DOHH2 (cell line): ENCODE data around the gene HMG20B.

Experiments used
- H3F3A ChIP-seq: fragments of 200-600 bp; sonication (generic), shearing (Covaris generic); 2 replicates; pipeline ENCODE4 v1.6.0; 2016; ENCODE audit warnings: antibody characterized with exemption, mild to moderate bottlenecking; ENCODE audit not compliant: control insufficient read depth, insufficient read depth
- H3K27ac ChIP-seq: fragments of 200-600 bp; sonication (generic); 2 replicates; pipeline ENCODE4 v1.5.1; 2014; ENCODE audit warnings: low read depth, mild to moderate bottlenecking, low read length, moderate library complexity
- H3K27me3 ChIP-seq: fragments of 200-600 bp; sonication (generic); 2 replicates; pipeline ENCODE4 v1.6.1; 2014; ENCODE audit warnings: mild to moderate bottlenecking, low read length, mixed read lengths; ENCODE audit not compliant: control insufficient read depth
- H3K36me3 ChIP-seq: fragments of 200-600 bp; sonication (generic); 2 replicates; pipeline ENCODE4 v1.6.1; 2014; ENCODE audit warnings: mild to moderate bottlenecking, low read length, moderate library complexity, mixed read lengths; ENCODE audit not compliant: control insufficient read depth
- H3K4me1 ChIP-seq: fragments of 200-600 bp; sonication (generic); 2 replicates; pipeline ENCODE4 v1.6.1; 2014; ENCODE audit warnings: mild to moderate bottlenecking, low read length, mixed read lengths; ENCODE audit not compliant: control insufficient read depth
- H3K4me2 ChIP-seq: fragments of 200-600 bp; sonication (generic); 2 replicates; pipeline ENCODE4 v1.6.0; 2014; ENCODE audit warnings: mild to moderate bottlenecking, low read length, moderate library complexity
- H3K4me3 ChIP-seq: fragments of 200-600 bp; sonication (generic); 2 replicates; pipeline ENCODE4 v1.5.1; 2014; ENCODE audit warnings: mild to moderate bottlenecking, low read length, mixed read lengths
- H3K79me2 ChIP-seq: fragments of 200-600 bp; sonication (generic); 2 replicates; pipeline ENCODE4 v1.6.1; 2014; ENCODE audit warnings: mild to moderate bottlenecking, low read length, mixed read lengths; ENCODE audit not compliant: control insufficient read depth
- H3K9me2 ChIP-seq: fragments of 200-600 bp; sonication (generic); replicated peaks from 2 replicates; pipeline ENCODE4 v1.6.1; 2014; ENCODE audit warnings: mild to moderate bottlenecking, low read length, mixed read lengths; ENCODE audit not compliant: control insufficient read depth
- H3K9me3 ChIP-seq: fragments of 200-600 bp; sonication (generic); 2 replicates; pipeline ENCODE4 v1.6.1; 2014; ENCODE audit warnings: antibody characterized with exemption, low read length, mixed read lengths; ENCODE audit not compliant: control insufficient read depth, insufficient read depth
- H4K20me1 ChIP-seq: fragments of 200-600 bp; sonication (generic); 2 replicates; pipeline ENCODE4 v1.6.0; 2014; ENCODE audit warnings: low read depth, mild to moderate bottlenecking, antibody characterized with exemption, low read length, moderate library complexity; ENCODE audit not compliant: control insufficient read depth, insufficient read depth
- EZH2phosphoT487 ChIP-seq: fragments of 200-600 bp; sonication (generic); IDR thresholded peaks from 2 replicates; pipeline ENCODE4 v1.6.1; 2017; ENCODE audit warnings: borderline replicate concordance, mild to moderate bottlenecking, antibody characterized with exemption, low read length, moderate library complexity, mixed read lengths
- TF ChIP-seq, protein P1 (sequence below): fragments of 200-600 bp; sonication (generic); IDR thresholded peaks from one replicate; pipeline ENCODE4 v1.5.1; 2014; ENCODE audit warnings: antibody characterized with exemption, mild to moderate bottlenecking, low read depth, low read length; ENCODE audit not compliant: poor library complexity, severe bottlenecking

The HMG20B gene

DNA sequence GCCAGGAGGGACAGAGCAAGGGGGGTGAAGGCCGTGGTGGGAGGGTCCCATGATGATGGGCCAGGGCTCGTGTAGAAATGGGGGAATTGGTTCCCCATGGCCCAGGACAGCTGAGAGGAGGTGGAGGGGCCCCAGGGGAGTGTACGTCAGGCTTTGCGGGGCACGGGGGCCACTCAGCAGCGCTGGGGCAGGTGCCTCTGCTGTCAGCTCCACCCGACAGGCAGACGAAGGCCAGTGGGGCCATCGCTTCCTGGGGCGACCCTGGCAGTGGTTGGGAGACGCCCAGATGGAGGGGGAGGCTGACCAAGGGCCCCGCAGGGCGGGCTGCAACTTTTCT lies 35.7 kb upstream of the HMG20B start:
- Histone ChIP-seq H3K4me2 (no peak overlapping the region), H4K20me1 (no peaks in the 10 kb centered on the region), H3K9me3 (no peaks in the 10 kb centered on the region), H3K27me3 (no peaks in the 10 kb centered on the region), H3K27ac (no peak overlapping the region), H3F3A (peaks cover 2% of the 10 kb centered on the region; the same call in 1 of the 2 replicates), H3K36me3 (peaks cover 45% of the 10 kb centered on the region), H3K4me1 (no peaks in the 10 kb centered on the region), H3K79me2 (no peaks in the 10 kb centered on the region), H3K9me2 (no peaks in the 10 kb centered on the region), H3K4me3 (no peak overlapping the region)
- no peak for TF ChIP-seq EZH2phosphoT487
- TF ChIP-seq, protein P1, sequence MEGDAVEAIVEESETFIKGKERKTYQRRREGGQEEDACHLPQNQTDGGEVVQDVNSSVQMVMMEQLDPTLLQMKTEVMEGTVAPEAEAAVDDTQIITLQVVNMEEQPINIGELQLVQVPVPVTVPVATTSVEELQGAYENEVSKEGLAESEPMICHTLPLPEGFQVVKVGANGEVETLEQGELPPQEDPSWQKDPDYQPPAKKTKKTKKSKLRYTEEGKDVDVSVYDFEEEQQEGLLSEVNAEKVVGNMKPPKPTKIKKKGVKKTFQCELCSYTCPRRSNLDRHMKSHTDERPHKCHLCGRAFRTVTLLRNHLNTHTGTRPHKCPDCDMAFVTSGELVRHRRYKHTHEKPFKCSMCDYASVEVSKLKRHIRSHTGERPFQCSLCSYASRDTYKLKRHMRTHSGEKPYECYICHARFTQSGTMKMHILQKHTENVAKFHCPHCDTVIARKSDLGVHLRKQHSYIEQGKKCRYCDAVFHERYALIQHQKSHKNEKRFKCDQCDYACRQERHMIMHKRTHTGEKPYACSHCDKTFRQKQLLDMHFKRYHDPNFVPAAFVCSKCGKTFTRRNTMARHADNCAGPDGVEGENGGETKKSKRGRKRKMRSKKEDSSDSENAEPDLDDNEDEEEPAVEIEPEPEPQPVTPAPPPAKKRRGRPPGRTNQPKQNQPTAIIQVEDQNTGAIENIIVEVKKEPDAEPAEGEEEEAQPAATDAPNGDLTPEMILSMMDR: no peak

DNA sequence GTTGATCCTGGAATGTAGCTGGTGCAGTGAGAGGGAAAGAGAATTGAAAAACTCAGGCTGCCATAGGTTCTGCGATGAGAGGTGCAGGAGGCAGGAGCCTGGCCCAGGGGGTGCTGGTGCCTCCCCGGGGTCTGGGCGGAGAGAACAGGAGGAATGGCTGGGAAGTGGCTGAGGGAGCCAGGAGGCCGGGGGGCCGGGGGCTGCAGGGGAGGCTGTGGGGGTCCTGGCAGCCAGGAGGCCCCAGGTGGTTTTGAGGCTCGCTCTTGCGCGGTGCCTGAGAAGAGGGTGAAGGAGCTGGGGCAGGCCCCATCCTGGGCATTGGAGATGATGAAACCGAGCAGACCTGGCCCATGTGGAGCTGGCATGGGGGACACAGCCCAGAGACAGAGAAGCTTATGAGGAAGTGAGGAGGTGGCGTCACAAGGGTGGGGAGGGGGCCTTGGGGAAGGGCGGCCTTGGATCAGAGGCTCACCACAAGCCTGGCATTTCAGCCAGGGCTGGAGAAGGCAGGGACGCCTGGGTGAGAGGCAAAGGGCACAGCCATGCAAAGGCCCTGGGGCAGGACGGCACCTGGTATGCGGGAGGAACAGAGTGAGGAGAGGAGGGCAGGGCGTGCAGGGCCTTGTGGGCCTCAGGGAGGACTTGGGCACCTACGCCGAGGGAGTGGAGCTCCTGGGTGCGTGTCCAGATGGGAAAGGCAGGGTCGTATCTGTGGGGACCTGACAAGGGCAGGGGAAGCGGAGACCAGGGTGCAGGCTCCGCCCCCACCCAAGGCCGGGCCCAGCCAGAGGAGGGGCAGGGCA lies 35.1 kb upstream of the HMG20B start:
- no peaks in the 10 kb centered on the region for H3K79me2 ChIP-seq
- H3K27ac ChIP-seq: no peak overlapping the region
- no peaks in the 10 kb centered on the region for H3K9me2 ChIP-seq
- H3K4me2 ChIP-seq: no peak overlapping the region
- no peaks in the 10 kb centered on the region for H4K20me1 ChIP-seq
- no peaks in the 10 kb centered on the region for H3K9me3 ChIP-seq
- TF ChIP-seq EZH2phosphoT487: no peak
- TF ChIP-seq, protein P1: no peak
- H3K4me1 ChIP-seq: no peaks in the 10 kb centered on the region
- no peak overlapping the region for H3K4me3 ChIP-seq
- H3K36me3 ChIP-seq: peaks cover 39% of the 10 kb centered on the region
- no peaks in the 10 kb centered on the region for H3K27me3 ChIP-seq
- H3F3A ChIP-seq: peaks cover 5% of the 10 kb centered on the region; the same call in 1 of the 2 replicates

DNA sequence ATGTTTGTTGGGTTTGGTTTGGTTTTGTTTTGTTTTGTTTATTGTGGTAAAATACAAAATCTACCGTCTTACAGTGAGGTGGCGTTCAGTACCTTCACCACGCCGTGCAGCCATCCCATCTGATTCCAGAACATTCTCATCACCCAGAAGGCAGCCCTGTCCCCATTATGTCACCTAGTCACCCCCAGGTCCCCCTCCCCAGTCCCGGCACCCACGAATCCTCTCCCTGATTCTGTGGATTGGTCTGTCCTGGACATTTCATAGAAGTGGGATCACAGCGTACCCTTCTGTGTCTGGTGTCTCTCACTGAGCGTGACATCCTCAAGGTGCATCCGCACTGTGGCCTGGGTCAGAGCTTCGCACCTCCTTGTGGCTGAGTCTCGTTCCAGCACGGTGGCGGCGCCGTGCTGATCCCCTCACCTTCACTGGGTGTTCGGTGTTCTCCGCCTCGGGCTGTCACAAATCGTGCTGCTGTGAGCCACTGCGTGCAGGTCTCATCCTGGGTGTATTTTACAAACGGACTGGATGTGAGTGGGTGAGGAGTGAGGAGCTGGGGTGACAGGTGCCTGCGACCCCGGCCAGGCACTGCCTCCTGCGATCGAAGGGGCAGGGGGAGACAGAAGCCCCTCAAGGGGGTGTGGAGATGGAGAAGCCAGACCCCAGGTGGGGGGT lies 34.4 kb upstream of the HMG20B start:
- Histone ChIP-seq H3K9me2 (no peaks in the 10 kb centered on the region), H3K4me3 (no peak overlapping the region), H3K4me2 (no peak overlapping the region), H4K20me1 (no peaks in the 10 kb centered on the region), H3K79me2 (no peaks in the 10 kb centered on the region), H3K27me3 (no peaks in the 10 kb centered on the region), H3K27ac (no peak overlapping the region), H3K36me3 (peaks cover 37% of the 10 kb centered on the region), H3K9me3 (no peaks in the 10 kb centered on the region), H3F3A (peaks cover 5% of the 10 kb centered on the region; the same call in 1 of the 2 replicates), H3K4me1 (no peaks in the 10 kb centered on the region)
- TF ChIP-seq EZH2phosphoT487: no peak
- TF ChIP-seq, protein P1: no peak
